Adrenal gland (tissue), 5 donors: Measurements from ENCODE around the gene FARP1.

ENCODE experiments used
- POLR2A ChIP-seq, 2 donors: fragments of 450-650 bp; IDR thresholded peaks; one replicate each; pipeline ENCODE4 v1.6.1; 2017; ENCODE audit warnings: antibody characterized with exemption in 2 of 2, mild to moderate bottlenecking in 2 of 2, moderate library complexity in 1 of 2
- TF ChIP-seq, protein P1 (sequence below), 6 experiments: fragments of 450-650 bp in 4 of 6; fragments of 200-600 bp in 2 of 6; sonication (generic) in 1 of 6; IDR thresholded peaks; 1 replicate in 5 of 6; 2 replicates in 1 of 6; pipeline versions ENCODE4 v1.5.1 to v1.8.0; 2016 to 2021; ENCODE audit warnings: antibody characterized with exemption in 6 of 6, mild to moderate bottlenecking in 2 of 6, moderate library complexity in 1 of 6
- donor health status: DM: no; HTN: no; CAD: no.

DNA sequence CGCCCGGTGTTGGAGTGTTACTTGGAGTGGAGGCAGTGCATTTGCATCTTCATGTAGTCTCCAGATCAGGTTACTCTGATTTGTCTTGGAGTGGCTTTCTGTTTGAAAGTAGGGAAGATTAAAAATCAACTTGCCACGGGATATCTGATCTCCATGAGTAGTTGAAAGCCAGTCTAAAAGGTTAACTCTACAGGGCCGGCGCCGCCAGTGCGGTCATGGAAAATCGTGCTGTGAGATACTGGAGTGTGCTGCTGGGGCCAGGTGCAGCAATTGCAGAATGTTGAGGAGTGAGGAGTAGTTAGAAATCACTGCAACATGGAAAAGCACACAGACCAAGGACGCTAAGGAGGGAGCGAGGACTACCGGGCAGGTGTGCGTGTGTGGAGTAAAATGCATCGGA lies 259.0 kb downstream of the FARP1 start:
- TF ChIP-seq, protein P1, sequence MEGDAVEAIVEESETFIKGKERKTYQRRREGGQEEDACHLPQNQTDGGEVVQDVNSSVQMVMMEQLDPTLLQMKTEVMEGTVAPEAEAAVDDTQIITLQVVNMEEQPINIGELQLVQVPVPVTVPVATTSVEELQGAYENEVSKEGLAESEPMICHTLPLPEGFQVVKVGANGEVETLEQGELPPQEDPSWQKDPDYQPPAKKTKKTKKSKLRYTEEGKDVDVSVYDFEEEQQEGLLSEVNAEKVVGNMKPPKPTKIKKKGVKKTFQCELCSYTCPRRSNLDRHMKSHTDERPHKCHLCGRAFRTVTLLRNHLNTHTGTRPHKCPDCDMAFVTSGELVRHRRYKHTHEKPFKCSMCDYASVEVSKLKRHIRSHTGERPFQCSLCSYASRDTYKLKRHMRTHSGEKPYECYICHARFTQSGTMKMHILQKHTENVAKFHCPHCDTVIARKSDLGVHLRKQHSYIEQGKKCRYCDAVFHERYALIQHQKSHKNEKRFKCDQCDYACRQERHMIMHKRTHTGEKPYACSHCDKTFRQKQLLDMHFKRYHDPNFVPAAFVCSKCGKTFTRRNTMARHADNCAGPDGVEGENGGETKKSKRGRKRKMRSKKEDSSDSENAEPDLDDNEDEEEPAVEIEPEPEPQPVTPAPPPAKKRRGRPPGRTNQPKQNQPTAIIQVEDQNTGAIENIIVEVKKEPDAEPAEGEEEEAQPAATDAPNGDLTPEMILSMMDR (IDR thresholded peaks at IDR 0.05) = no peak
- TF ChIP-seq POLR2A (IDR thresholded peaks at IDR 0.05) = no peak
